IPS-NIHi11 (cell line): ENCODE measurements around the gene SLC30A1.

ENCODE experiments used
- DNase-seq: peaks from one replicate; pipeline ENCODE4 v3.0.0; 2012; ENCODE audit warnings: mixed read lengths, low spot score

SLC30A1 gene

DNA sequence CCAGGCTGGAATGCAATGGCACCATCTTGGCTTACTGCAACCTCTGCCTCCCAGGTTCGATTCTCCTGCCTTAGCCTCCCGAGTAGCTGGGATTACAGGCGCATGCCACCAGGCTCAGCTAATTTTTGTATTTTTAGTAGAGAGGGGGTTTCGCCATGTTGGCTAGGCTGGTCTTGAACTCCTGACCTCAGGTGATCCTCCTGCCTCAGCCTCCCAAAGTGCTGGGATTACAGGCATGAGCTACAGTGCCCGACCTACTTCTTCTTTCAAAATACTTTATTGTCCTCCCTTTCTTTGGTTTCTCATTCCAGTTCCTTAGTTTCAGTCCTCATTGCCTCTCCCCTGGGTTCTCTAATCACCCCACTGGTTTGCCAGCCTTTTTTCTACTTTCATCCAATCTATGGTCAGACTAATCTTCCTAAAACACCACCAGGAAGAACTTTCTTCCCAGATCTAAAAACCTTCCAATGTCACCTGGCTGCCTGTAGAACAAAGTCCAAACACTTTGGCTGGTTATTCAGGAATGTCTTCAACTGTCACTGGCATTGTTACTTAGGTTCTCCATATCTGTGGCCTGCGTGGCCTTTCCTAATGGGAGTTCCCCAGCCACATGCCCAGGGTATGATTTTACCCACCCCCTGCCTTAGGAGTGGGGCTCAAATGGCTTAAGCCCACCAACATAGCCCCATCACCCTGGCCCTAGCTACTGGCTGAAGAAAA, 29.0 kb upstream of the SLC30A1 start:
- DNase-seq = no peak

DNA sequence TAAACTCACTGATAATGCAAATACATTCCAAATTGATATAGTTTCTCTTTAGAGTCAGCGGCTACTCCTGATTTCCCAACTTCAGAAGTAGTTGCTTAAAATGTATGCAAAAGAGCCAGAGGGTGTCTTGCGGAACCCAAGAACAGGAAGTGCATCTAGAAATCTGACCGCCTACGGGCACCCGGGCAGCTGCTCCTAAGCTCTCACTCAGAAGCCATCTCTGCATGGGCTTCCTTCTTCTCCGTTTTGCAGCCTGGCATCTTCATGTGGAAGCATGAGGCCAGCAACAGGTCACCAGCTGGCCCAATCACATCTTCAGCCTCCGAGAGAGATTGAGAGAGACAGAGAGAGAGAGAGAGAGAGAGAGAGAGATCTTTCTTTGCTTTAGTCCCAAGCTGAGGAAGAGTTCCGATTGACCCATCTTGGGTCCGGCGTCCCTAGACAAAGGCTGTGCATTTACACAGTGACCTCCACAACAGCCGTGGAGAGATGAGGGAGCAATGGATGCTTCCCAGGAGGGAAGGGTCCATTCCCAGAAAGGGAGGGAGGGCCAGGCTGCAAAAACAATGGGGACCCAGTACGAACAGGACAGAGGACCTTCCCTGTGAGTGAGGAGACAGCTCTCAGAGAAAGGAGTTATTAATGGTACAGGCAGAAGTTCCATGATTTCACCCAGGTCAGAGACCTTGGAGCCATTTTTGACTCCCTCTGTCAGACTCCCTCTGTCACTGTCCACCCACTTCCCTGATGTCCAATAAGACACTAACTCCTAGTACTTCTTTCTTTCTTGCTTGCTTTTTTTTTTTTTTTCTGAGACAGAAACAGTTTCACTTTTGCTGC, 28.2 kb upstream of the SLC30A1 start:
- no peak for DNase-seq

DNA sequence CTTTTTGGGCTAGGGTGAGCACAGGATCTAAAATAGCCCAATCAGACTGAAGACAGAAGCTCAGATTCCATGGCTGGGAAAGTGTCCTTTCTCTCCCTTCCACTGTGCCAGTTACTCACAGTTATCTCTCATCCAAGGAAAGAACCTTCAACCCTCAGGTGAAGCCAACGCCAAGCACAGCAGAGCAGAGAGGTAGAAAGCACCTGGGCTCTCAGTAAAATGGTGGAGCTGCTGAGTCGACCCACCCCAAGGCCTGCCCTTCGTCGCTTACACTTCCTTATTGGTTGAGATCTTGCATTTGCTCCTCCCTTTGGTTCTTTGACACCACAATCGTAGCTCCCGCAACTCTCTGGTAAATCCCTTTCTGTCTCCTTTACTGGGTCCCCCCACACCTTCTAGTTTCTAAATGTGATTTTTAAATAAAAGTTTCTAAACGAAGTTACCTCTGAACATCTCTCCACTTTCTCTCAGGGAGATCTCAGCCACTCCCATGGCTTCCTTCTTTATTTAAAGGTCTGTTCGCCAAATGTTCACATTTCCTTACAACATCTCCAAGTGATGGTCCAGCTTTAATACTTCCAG, 27.5 kb upstream of the SLC30A1 start:
- DNase-seq = no peak

DNA sequence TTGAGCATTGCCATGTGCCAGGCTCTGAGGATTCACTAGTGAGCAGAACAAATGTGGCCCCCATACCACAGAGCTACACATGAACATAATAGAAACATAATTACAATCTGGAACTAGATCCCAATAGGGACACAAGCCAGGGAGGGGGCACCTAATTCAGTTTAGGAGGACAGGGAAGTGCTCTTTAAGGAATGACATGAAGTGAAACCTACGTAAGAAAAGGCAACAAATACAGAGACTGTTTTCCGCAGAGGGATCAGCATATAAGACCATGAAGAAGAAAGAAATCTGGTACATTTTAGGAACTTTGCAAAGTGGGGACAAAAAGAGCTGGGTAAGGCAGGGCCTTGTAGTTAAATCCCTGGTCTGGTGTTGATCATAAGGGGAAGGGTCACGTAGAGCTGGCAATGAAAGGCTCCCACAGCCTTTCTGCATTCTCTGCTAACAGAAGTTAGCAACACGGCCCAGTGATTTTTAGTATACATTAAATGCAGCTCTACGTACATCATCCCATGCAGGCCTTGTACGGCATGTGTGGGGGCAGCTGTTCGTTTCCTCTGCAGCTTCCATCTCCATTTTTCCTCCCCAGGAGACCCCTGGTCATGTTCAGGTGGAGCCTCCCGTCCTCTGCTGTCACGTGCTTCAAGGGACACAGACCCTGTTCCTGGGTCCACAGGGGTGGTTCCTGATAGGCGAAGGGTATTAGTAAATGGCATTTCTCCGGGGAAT, 26.8 kb upstream of the SLC30A1 start:
- DNase-seq = no peak

DNA sequence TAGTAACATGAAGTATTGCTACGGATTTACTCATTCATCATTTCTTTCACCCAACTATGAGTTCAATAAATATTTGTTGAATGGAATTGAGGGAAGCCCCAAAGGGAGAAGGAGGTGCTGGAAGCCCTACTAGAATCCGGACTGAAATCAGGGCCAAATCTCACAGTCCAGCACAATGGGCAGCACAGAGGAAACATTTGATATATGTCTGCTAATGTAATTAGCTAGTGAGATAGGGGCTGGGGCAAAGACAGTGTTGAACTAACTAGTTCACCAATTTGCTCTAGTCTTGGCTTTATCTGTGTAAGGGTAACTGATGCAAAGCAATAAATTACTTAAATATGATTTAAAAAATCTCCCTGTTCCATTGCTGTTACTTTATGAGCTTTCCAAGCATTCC, 26.1 kb upstream of the SLC30A1 start:
- DNase-seq = no peak

DNA sequence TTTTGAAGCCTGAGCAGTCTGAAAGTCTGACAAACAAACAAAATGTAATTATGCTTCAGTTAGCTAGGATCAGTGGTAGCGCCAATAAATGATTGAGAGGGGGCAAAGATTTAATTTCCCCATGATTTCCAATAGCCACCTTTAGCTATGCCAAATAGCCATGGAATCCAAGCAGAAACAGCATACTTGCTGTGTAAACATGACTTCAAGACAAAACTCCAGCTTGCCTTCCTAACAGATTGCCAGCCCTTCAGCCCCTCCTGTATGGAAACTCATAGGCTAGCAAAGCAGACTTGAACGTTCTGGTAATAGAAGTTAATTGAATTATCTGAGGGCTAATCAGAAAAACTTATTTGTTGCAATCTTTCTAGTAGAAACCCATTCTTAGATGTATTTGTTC, 25.6 kb upstream of the SLC30A1 start:
- DNase-seq = no peak

DNA sequence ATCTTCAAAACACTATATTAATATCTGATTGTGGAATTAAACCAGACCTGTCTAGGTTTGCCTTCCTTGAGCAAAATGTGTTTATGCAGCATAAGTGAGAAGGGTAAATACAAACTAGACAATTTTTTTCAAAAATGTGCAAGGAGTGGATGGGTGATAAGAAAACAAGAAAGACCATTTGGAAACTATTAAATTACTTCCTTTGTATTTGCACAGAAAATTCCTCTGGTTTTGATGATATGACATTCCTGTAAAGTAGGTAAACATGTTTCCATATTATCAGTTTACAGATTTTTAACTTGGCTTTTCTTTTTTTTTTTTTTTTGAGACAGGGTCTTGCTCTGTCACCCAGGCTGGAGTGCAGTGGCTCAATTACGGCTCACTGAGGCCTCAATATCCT, 24.8 kb upstream of the SLC30A1 start:
- no peak for DNase-seq

DNA sequence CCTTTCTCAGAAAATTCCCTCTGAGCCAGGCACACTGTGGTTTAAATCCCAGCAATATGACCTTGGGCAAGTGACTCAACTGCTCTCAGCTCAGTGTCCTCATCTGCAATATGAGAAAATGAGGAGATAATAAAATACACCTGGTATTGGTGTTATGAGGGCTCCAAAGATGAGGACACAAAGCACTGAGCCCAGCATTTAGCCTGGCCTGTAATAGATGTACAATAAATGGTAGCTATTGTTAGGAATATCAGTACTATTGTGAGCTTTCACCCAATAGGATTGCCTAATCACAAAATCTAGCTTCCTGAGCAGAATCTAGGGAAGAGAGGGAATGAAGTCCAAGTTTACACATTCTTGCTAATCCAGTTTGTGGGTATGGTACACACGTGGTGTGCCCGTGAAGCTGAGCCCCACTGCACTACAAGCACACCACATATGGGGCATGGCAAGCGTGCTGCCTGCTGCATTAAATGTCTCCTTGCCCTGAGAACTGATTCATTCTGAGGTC, 24.3 kb upstream of the SLC30A1 start:
- DNase-seq = no peak

DNA sequence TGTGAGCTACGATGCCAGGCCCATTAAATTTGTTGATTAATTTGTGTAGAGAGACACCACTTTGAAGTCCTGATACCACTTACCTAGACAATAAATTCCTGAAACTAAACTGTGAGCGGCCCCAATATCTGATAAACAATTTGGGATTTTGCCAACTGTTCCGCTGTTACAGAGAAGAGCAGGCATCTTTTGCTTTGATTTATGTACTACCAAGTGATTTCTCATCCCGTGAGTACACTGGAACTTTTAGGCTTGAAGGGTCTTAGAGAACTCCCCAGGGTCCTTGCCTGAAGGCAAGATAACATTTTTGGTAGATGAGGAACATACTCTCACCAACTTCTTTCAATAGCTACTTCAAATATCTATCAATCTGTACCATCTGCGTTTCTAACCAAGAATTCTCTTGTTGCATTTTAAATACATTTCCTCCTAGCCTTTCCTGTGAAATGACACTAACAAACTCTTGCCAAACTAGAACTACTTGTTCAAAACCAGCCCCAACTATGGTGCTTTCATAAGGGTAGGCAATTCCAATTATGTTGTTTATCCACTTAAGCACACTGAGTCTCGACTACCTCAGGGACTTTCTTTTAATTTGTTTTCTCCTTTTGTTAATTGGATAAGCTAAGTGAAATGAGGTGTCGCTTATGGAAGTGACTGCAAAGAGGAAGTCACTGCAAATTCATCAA, 23.2 kb upstream of the SLC30A1 start:
- DNase-seq = no peak

DNA sequence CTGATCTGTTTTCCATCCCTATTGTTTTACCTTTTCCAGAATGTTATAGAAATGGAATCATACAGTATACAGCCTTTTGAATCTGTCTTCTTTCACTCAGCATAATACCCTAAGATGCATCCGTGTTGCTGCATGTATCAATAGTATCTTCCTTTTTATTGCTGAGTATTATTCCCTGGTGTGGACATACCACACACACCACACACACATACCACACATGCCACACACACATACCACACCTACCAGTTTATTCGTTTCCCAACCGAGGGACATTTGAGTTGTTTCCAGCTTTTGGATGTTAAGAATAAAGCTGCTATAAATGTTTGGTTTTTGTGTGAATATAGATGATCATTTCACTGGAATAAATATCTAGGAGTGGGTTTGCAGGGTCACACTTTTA, 22.2 kb upstream of the SLC30A1 start:
- no peak for DNase-seq

DNA sequence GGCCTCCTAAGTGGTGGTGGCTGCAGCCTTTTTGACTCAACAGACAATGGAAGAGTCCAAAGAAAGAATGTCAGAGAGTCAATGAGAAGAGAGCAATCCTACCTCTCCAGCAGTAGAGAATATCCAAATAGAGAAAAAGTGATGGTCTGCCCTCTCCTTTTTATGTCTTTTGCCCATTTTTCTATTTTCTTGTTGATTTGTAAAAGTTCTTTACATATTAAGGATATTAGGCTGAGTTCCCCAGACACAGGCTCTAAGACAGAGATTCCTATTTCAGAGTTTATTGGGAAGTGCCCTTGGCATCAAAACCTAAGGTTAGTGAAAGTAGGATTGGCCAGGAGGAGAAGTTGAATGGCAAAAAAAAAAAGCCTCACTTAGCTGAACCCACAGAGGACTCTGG, 20.3 kb upstream of the SLC30A1 start:
- DNase-seq = no peak

DNA sequence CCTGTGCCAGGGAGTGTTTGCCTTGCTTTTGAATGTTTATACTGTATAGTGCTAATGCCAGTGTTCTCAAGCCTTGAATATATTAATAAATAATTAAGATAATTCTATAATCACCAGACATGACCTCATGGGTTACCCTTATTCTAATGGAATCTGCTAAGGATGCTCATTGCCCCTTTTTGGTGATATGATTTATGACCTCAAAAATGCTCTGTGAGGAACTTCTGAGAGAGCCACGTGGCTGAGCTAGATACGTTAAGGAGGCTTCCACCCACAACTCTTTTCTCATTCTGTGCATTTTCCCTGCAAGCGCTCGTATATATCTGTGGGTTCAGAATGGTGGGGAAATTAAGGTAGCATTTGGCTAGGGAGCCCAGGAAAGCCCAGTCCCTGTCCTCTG, 19.6 kb upstream of the SLC30A1 start:
- DNase-seq = no peak

DNA sequence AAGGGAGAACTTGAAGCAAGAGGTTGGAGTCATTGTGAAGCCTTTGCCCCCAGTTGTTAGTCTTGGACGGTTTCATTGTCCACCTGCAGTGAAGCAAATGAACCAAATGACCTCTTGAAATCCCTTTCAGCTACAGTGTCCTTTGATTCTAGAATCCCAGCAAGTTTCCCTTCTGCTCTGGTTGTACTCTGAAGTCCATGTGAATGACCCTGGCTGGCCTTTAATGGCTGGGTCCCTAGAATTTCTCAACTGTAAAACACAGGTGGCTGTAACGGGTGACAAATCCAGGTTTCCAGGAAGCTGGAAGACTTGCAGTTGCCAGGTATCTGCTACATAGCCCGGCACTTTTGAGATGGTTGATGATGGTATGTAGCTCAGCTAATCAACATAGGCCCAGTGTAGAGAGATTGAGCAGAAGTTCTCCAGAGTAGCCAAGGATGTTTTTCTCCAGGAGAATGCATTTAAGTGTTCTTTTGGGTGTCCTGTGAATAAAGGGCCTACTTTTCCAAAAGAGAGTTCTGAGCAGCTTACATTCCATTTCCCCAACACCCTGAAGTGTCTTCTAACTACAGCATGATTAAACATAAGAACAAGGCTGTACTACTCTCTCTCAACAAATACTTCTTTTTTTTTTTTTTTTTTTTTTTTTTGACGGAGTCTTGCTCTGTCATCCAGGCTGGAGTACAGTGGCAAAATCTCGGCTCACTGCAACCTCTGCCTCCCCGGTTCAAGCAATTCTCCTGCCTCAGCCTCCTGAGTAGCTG, 17.6 kb upstream of the SLC30A1 start:
- DNase-seq = no peak

DNA sequence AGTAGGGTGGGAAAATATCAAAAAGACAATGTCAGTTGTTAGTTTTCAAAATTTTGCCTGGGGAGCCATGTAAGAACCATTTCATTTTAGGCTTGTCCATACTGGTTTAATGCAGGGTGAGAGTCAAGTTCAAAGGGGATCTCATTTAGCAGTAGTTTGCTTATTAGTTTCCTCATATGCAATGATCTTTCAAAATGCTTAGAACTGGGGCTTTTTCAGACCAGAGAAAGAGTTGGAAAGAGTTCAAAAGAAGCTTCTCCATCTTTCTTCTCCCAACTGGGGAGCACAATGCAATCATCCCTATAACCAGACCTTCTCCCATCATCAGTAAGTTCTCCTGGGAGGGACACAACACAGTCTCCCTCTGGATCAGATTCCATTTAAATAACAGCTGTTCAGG, 16.5 kb upstream of the SLC30A1 start:
- no peak for DNase-seq

DNA sequence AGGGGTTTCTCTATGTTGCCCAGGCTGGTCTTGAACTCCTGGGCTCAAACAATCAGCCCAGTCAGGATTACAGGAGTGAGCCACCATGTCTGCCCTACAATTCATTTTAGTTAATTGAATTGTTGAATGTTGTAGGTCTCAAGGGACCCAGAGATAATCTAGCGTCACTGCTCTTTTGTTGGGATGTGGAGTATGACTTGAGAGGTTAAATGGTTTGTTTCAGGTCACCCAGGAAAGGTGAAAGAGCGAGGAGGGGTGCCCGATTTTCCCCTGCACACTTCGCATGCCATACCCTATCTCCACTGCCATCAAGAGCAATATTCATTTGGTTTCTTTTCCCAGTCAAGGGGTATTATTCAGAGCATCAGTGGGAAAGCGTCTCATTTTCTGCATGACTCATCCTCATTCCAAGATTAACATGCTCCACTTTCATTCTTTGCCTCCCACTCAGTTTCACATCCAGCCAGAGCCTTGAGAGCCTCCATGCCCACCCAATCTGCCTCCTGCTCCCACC, 13.1 kb upstream of the SLC30A1 start:
- no peak for DNase-seq

DNA sequence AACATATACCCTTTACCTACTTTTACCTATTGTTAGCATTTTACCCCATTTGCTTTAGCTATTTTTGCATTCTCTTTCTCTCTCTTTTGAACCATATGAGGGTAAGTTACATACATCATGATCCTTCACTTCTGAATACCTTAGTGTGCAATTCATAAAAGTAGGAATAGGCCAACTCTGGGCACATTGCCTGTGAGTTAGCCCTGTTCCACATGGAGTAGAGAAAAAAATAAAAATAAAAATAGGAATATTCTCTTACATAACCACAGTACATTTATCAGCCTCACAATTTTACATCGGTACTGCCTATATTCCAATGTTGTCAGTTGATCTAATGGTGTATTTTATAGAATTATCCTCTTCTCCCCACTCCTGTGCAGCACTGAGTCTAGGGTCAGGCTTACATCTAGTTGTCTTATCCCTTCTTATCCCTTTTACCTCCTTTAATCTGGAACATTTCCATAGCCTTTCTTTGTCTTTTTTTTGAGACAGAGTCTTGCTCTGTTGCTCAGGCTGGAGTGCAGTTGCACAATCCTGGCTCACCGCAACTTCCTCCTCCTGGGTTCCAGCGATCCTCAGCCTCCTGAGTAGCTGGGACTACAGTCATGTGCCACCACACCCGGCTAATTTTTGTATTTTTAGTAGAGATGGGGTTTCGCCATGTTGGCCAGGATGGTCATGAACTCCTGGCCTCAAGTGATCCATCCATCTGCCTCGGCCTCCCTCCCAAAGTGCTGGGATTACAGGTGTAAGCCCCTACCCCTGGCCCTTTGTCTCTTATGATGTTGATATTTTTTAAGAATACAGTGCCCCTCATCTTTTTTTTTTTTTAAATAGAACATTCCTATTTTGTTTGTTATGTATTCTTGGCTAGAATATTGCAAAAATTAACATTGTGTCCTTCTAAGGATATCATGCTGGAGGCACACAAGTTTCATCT, 11.1 kb upstream of the SLC30A1 start:
- no peak for DNase-seq

DNA sequence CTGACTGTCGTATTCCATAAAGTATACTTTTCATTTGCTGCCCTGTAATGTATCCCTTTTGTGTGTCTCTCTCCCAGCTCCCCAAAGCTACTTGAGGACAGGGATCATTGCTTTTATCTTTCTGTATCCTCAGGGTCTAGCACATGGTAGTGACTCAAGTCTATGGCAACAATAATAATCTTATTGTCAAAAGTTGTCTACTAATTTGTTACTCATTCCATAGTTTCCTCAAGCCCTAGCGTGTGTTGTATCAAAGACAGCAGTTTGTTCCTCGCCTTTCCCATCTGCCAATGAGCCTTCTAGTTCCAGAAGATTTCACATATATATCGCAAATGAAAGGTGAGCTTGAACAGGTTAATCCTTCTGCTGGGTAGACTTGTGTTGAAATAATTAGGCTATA, 9.8 kb upstream of the SLC30A1 start:
- DNase-seq = no peak

DNA sequence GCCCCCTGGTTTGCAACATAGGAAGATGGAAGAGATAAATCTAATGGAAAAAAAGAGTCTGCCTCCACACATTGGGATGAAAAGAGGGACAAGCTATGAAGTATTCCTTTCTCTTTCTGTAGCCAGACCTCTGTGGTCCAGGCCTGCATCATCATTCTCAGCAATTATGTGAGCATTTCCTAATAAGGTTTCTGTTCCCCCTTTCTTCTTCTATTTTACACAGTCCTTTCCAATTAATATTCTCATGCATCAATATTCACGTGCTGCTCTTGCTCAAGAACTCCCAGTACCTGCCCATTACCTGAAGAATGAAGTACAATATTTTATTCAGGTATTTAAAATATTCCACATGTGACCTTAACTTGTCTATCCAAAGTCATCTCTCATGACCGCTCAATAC, 8.2 kb upstream of the SLC30A1 start:
- DNase-seq = no peak

DNA sequence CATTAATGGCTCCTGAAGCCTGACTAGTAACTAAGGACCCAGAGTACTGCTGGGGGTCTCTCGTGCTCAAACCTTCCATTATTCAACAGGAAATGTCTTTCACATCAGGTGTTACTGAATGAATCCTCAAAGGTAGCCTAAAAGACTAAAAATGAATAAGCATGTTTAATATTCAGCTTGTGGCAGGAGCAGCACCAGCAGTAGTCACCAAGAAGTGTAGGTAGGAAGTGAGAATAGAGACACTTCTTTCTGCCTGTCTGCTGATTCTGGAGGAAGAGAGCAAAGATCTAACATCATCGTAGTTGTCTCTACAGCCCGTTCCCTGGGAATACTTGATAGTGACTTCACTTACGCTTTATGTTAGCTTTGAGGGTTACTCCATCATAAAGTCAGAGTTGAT, 7.6 kb upstream of the SLC30A1 start:
- no peak for DNase-seq
